Measurements from ENCODE around the gene ARHGAP24.

Gene ARHGAP24

GRCh38 chr4:85579942-85580341, 105.0 kb downstream of the ARHGAP24 start:
- DNase-seq, result no peak

- no peak for DNase-seq
Observed at GRCh38 chr4:85580489-85580888, 105.5 kb downstream of the ARHGAP24 start.

- DNase-seq, result no peak
Observed at GRCh38 chr4:85587952-85588351, 113.0 kb downstream of the ARHGAP24 start.

GRCh38 chr4:85591406-85592098, 116.6 kb downstream of the ARHGAP24 start:
- DNase-seq, result no peak

- DNase-seq, result no peak
Observed at GRCh38 chr4:85595098-85595775, 120.3 kb downstream of the ARHGAP24 start.

- DNase-seq, result no peak
Observed at GRCh38 chr4:85595796-85596559, 121.0 kb downstream of the ARHGAP24 start.

- DNase-seq, result no peak
Observed at GRCh38 chr4:85598936-85599335, 124.0 kb downstream of the ARHGAP24 start.

GRCh38 chr4:85600501-85600900, 125.6 kb downstream of the ARHGAP24 start:
- DNase-seq, result no peak

- no peak for DNase-seq
Observed at GRCh38 chr4:85603437-85604336, 128.7 kb downstream of the ARHGAP24 start.

GRCh38 chr4:85606505-85606904, 131.6 kb downstream of the ARHGAP24 start:
- no peak for DNase-seq

- DNase-seq, result no peak
Observed at GRCh38 chr4:85607624-85608023, 132.7 kb downstream of the ARHGAP24 start.

GRCh38 chr4:85610450-85610849, 135.5 kb downstream of the ARHGAP24 start:
- DNase-seq, result no peak

GRCh38 chr4:85611661-85612060, 136.7 kb downstream of the ARHGAP24 start:
- no peak for DNase-seq

GRCh38 chr4:85613901-85614300, 139.0 kb downstream of the ARHGAP24 start:
- no peak for DNase-seq

- no peak for DNase-seq
Observed at GRCh38 chr4:85615952-85616351, 141.0 kb downstream of the ARHGAP24 start.

- no peak for DNase-seq
Observed at GRCh38 chr4:85617202-85617601, 142.3 kb downstream of the ARHGAP24 start.

GRCh38 chr4:85632981-85633380, 158.0 kb downstream of the ARHGAP24 start:
- no peak for DNase-seq

GRCh38 chr4:85637778-85638177, 162.8 kb downstream of the ARHGAP24 start:
- DNase-seq, result no peak

GRCh38 chr4:85639946-85640345, 165.0 kb downstream of the ARHGAP24 start:
- DNase-seq, result no peak

- no peak for DNase-seq
Observed at GRCh38 chr4:85642356-85643100, 167.6 kb downstream of the ARHGAP24 start.

- no peak for DNase-seq
Observed at GRCh38 chr4:85644061-85644460, 169.1 kb downstream of the ARHGAP24 start.
